Measurements from ENCODE around the gene ORM1. TPM values are rescaled to one million over a fixed set of nuclear protein-coding genes. Genes with fewer than 3 reads are reported as not detected.

Gene ORM1
- total RNA-seq, 3 donors from 2014 or later: 2.8 TPM; not detected in 2

DNA sequence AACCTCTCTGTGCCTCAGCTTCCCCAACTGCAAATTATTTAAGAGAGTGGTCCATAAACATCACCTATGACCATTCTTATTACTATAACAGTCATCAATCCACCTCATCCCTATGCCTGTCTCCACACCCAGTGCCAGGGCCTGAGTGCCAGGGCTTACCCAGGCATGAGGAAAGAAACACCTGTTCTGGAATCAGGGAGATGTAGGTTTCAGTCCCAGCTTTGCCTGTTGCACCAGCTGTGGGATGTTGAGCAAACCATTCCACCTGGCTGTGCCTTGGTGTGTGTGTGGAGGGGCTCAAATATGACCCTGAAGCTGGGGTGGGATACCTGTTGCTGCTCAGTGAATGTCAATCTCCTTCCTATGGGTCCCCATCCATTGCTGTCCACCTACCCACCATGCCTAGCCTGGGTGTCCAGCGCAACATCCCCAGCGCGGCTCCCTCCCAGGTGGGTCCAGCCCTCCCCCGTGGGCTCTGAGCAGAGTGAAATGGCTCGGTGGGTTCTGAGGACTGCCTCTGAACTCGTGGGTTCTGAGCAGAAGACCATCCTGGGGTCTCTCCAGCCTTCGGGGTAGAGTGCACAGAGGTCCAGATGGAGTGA lies 48.5 kb downstream of the ORM1 start:
- TF ChIP-seq, protein P1, sequence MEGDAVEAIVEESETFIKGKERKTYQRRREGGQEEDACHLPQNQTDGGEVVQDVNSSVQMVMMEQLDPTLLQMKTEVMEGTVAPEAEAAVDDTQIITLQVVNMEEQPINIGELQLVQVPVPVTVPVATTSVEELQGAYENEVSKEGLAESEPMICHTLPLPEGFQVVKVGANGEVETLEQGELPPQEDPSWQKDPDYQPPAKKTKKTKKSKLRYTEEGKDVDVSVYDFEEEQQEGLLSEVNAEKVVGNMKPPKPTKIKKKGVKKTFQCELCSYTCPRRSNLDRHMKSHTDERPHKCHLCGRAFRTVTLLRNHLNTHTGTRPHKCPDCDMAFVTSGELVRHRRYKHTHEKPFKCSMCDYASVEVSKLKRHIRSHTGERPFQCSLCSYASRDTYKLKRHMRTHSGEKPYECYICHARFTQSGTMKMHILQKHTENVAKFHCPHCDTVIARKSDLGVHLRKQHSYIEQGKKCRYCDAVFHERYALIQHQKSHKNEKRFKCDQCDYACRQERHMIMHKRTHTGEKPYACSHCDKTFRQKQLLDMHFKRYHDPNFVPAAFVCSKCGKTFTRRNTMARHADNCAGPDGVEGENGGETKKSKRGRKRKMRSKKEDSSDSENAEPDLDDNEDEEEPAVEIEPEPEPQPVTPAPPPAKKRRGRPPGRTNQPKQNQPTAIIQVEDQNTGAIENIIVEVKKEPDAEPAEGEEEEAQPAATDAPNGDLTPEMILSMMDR (IDR thresholded peaks at IDR 0.05): no peak
- Histone ChIP-seq H3K4me1 (ENCODE audit: low read depth) (peaks cover 22% of the 10 kb centered on the region), H3K4me3 (no peak overlapping the region), H3K36me3 (ENCODE audit: low read depth) (peaks cover 8% of the 10 kb centered on the region), H3K9me3 (no peaks in the 10 kb centered on the region)
- no peak for ATAC-seq
- intact Hi-C loops (cut with DNase I, micrococcal nuclease): no loop called here
- DNase-seq: peak in 1 of 3 donors; percentile 53

- peak; percentile 58 for ATAC-seq
- peak in 1 of 3 donors; percentile 64 for DNase-seq
- peaks cover 8% of the 10 kb centered on the region for H3K36me3 ChIP-seq (ENCODE audit: low read depth)
- intact Hi-C loops (cut with DNase I, micrococcal nuclease): no loop called here
- no peaks in the 10 kb centered on the region for H3K9me3 ChIP-seq
- H3K4me3 ChIP-seq: no peak overlapping the region
- TF ChIP-seq, protein P1 (IDR thresholded peaks at IDR 0.05): no peak
- H3K4me1 ChIP-seq (ENCODE audit: low read depth): peaks cover 14% of the 10 kb centered on the region
Measured at GRCh38 chr9:114371973-114372917, 49.3 kb downstream of the ORM1 start.

- no peak overlapping the region for H3K4me3 ChIP-seq
- TF ChIP-seq, protein P1 (IDR thresholded peaks at IDR 0.05): no peak
- H3K9me3 ChIP-seq: no peaks in the 10 kb centered on the region
- H3K36me3 ChIP-seq (ENCODE audit: low read depth): peaks cover 3% of the 10 kb centered on the region
- DNase-seq (peak; percentile 75 to 94 (median 77)), ATAC-seq (peak; percentile 87)
- intact Hi-C loops (cut with DNase I, micrococcal nuclease): no loop called here
- peaks cover 12% of the 10 kb centered on the region for H3K4me1 ChIP-seq (ENCODE audit: low read depth)
Measured at GRCh38 chr9:114372921-114373448, 50.1 kb downstream of the ORM1 start.

DNA sequence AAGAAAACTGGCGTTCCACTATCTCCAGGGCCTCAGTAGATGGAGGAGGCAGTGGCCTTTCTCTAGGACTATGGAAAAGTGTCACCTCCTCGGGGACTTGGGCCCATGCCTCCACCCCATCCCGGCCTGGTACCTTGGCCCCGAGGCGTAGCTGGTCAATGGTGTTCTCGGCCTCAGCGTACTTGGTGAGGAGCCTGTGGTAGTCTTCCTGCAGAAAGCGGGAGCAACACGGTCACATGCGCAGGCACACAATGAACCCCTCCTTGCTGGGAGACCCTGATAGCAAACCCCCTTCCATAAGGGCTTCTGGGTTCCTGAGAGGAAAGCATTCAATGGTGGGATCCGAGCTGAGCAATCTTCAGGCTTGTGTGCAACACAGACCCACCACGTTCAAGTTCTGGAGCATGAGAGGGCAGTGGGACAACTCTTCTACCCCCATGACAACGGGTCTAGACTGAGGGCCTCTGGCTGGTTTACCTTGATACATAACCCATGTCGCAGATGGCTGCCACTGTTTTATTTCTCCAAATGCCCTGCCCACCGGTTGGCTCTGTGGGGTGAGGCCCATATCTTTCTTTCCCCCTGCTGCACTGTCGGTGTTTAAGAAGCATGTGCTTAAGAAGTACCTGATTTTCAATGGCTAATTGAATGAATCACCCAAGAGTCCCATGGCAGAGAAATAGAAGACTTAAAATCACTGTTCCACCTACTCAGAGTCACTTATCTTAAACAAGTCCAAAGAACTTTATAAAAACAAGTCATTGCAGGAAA lies 51.2 kb downstream of the ORM1 start:
- TF ChIP-seq, protein P1 (IDR thresholded peaks at IDR 0.05): no peak
- intact Hi-C loops (cut with DNase I, micrococcal nuclease): no loop called here

GRCh38 chr9:114374936-114375335 lies 52.0 kb downstream of the ORM1 start:
- ATAC-seq (no peak), DNase-seq (no peak)
- peaks cover 3% of the 10 kb centered on the region for H3K36me3 ChIP-seq (ENCODE audit: low read depth)
- TF ChIP-seq, protein P1 (IDR thresholded peaks at IDR 0.05): no peak
- intact Hi-C loops (cut with DNase I, micrococcal nuclease): no loop called here
- no peaks in the 10 kb centered on the region for H3K9me3 ChIP-seq
- peaks cover 9% of the 10 kb centered on the region for H3K4me1 ChIP-seq (ENCODE audit: low read depth)
- no peak overlapping the region for H3K4me3 ChIP-seq

More for the DNA sequence above, 51.2 kb downstream of the ORM1 start:
- H3K4me3 ChIP-seq: no peak overlapping the region
- ATAC-seq: no peak
- H3K36me3 ChIP-seq (ENCODE audit: low read depth): peaks cover 3% of the 10 kb centered on the region
- peak in 1 of 3 donors; percentile 53 for DNase-seq
- H3K9me3 ChIP-seq: no peaks in the 10 kb centered on the region
- H3K4me1 ChIP-seq (ENCODE audit: low read depth): peaks cover 9% of the 10 kb centered on the region

Data from mucosa of descending colon (tissue), 3 donors.